GM19035 (cell line): ENCODE results near the gene BICD1.
"Not testable (repeated sequence)": the region's sequence is repeated elsewhere in the genome, so short reads cannot be mapped to it uniquely, and the experiment has no call there.

Experiments used
- ATAC-seq: cut with Tn5 transposase; IDR thresholded peaks from one replicate; pipeline ENCODE4 v1.9.1; 2021; ENCODE audit not compliant: unreplicated experiment

Gene BICD1

GRCh38 chr12:32272465-32272864 lies 165.8 kb downstream of the BICD1 start:
- ATAC-seq = peak; percentile 34

- ATAC-seq = peak; percentile 62
These were observed 166.4 kb downstream of the BICD1 start for GRCh38 chr12:32273063-32273522.

- ATAC-seq = peak; percentile 85
These were observed 167.1 kb downstream of the BICD1 start for GRCh38 chr12:32273712-32274111.

GRCh38 chr12:32274665-32275064 lies 168.0 kb downstream of the BICD1 start:
- ATAC-seq = no peak

- ATAC-seq = not testable (repeated sequence)
These were observed 168.9 kb downstream of the BICD1 start for GRCh38 chr12:32275520-32275919.

- ATAC-seq = no peak
These were observed 171.1 kb downstream of the BICD1 start for GRCh38 chr12:32277774-32278173.

- no peak for ATAC-seq
These were observed 174.5 kb downstream of the BICD1 start for GRCh38 chr12:32281098-32281497.

- ATAC-seq = no peak
These were observed 177.9 kb downstream of the BICD1 start for GRCh38 chr12:32284561-32284960.

- ATAC-seq = no peak
These were observed 178.4 kb downstream of the BICD1 start for GRCh38 chr12:32285021-32285420.

- ATAC-seq = no peak
These were observed 178.8 kb downstream of the BICD1 start for GRCh38 chr12:32285489-32285888.

GRCh38 chr12:32290411-32290810 lies 183.8 kb downstream of the BICD1 start:
- ATAC-seq = no peak

- ATAC-seq = no peak
These were observed 185.5 kb downstream of the BICD1 start for GRCh38 chr12:32292151-32292550.

GRCh38 chr12:32293808-32294419 lies 187.3 kb downstream of the BICD1 start:
- no peak for ATAC-seq

- ATAC-seq = no peak
These were observed 189.9 kb downstream of the BICD1 start for GRCh38 chr12:32296567-32296966.

GRCh38 chr12:32298917-32299316 lies 192.3 kb downstream of the BICD1 start:
- ATAC-seq = no peak

- no peak for ATAC-seq
These were observed 194.6 kb downstream of the BICD1 start for GRCh38 chr12:32301216-32301615.

- peak; percentile 95 for ATAC-seq
These were observed 195.8 kb downstream of the BICD1 start for GRCh38 chr12:32302218-32303173.

- ATAC-seq = no peak
These were observed 196.5 kb downstream of the BICD1 start for GRCh38 chr12:32303174-32303549.

GRCh38 chr12:32305163-32305562 lies 198.5 kb downstream of the BICD1 start:
- ATAC-seq = no peak

GRCh38 chr12:32307326-32307725 lies 200.7 kb downstream of the BICD1 start:
- no peak for ATAC-seq

- no peak for ATAC-seq
These were observed 203.4 kb downstream of the BICD1 start for GRCh38 chr12:32309811-32310736.
